ENCODE measurements around the gene SLC16A12.

The SLC16A12 gene

GRCh38 chr10:89502549-89502948 lies 32.8 kb downstream of the SLC16A12 start:
- H3K9ac ChIP-seq = no peak overlapping the region
- no peak overlapping the region for H3K4me3 ChIP-seq (IDR thresholded peaks at IDR 0.05; ENCODE audit: insufficient read depth, low read depth, low read length)
- no peaks in the 10 kb centered on the region for H3K4me1 ChIP-seq (ENCODE audit: low read depth, poor library complexity, severe bottlenecking)
- no peaks in the 10 kb centered on the region for H3K36me3 ChIP-seq (ENCODE audit: insufficient read depth)
- H3K79me2 ChIP-seq (ENCODE audit: insufficient read depth, low read depth) = no peaks in the 10 kb centered on the region
- no peak for TF ChIP-seq CTCF (conservative IDR thresholded peaks at IDR 0.05; ENCODE audit: low read depth, low read length)
- no peaks in the 10 kb centered on the region for H3K27me3 ChIP-seq (ENCODE audit: insufficient read depth, low read depth)
- H3K27ac ChIP-seq = no peak overlapping the region
- H2AFZ ChIP-seq (ENCODE audit: low read depth) = no peak overlapping the region
- H4K20me1 ChIP-seq (ENCODE audit: insufficient read depth) = no peaks in the 10 kb centered on the region
- H3K4me2 ChIP-seq = no peak overlapping the region

GRCh38 chr10:89494575-89494974 lies 40.8 kb downstream of the SLC16A12 start:
- H3K9ac ChIP-seq = no peak overlapping the region
- H4K20me1 ChIP-seq (ENCODE audit: insufficient read depth) = no peaks in the 10 kb centered on the region
- no peaks in the 10 kb centered on the region for H3K4me1 ChIP-seq (ENCODE audit: low read depth, poor library complexity, severe bottlenecking)
- no peaks in the 10 kb centered on the region for H3K36me3 ChIP-seq (ENCODE audit: insufficient read depth)
- no peak overlapping the region for H2AFZ ChIP-seq (ENCODE audit: low read depth)
- H3K79me2 ChIP-seq (ENCODE audit: insufficient read depth, low read depth) = no peaks in the 10 kb centered on the region
- H3K27me3 ChIP-seq (ENCODE audit: insufficient read depth, low read depth) = no peaks in the 10 kb centered on the region
- no peak overlapping the region for H3K4me2 ChIP-seq
- H3K27ac ChIP-seq = no peak overlapping the region
- no peak overlapping the region for H3K4me3 ChIP-seq (IDR thresholded peaks at IDR 0.05; ENCODE audit: insufficient read depth, low read depth, low read length)
- no peak for TF ChIP-seq CTCF (conservative IDR thresholded peaks at IDR 0.05; ENCODE audit: low read depth, low read length)

- Histone ChIP-seq H3K4me3 (IDR thresholded peaks at IDR 0.05; ENCODE audit: insufficient read depth, low read depth, low read length) (no peak overlapping the region), H3K4me1 (ENCODE audit: low read depth, poor library complexity, severe bottlenecking) (no peaks in the 10 kb centered on the region), H2AFZ (ENCODE audit: low read depth) (no peak overlapping the region), H4K20me1 (ENCODE audit: insufficient read depth) (no peaks in the 10 kb centered on the region), H3K4me2 (no peak overlapping the region), H3K27ac (no peak overlapping the region), H3K79me2 (ENCODE audit: insufficient read depth, low read depth) (no peaks in the 10 kb centered on the region), H3K36me3 (ENCODE audit: insufficient read depth) (no peaks in the 10 kb centered on the region), H3K9ac (no peak overlapping the region), H3K27me3 (ENCODE audit: insufficient read depth, low read depth) (no peaks in the 10 kb centered on the region)
- TF ChIP-seq CTCF (conservative IDR thresholded peaks at IDR 0.05; ENCODE audit: low read depth, low read length) = no peak
These were observed 41.3 kb downstream of the SLC16A12 start for GRCh38 chr10:89494068-89494467.

- Histone ChIP-seq H3K9ac (no peak overlapping the region), H3K27me3 (ENCODE audit: insufficient read depth, low read depth) (no peaks in the 10 kb centered on the region), H3K4me1 (ENCODE audit: low read depth, poor library complexity, severe bottlenecking) (no peaks in the 10 kb centered on the region), H3K36me3 (ENCODE audit: insufficient read depth) (no peaks in the 10 kb centered on the region), H3K79me2 (ENCODE audit: insufficient read depth, low read depth) (no peaks in the 10 kb centered on the region), H3K4me3 (IDR thresholded peaks at IDR 0.05; ENCODE audit: insufficient read depth, low read depth, low read length) (no peak overlapping the region), H4K20me1 (ENCODE audit: insufficient read depth) (no peaks in the 10 kb centered on the region), H3K4me2 (no peak overlapping the region), H2AFZ (ENCODE audit: low read depth) (no peak overlapping the region), H3K27ac (no peak overlapping the region)
- no peak for TF ChIP-seq CTCF (conservative IDR thresholded peaks at IDR 0.05; ENCODE audit: low read depth, low read length)
These were observed 43.5 kb downstream of the SLC16A12 start for GRCh38 chr10:89491932-89492331.
